ENCODE data around the gene KIF3A.

DNA sequence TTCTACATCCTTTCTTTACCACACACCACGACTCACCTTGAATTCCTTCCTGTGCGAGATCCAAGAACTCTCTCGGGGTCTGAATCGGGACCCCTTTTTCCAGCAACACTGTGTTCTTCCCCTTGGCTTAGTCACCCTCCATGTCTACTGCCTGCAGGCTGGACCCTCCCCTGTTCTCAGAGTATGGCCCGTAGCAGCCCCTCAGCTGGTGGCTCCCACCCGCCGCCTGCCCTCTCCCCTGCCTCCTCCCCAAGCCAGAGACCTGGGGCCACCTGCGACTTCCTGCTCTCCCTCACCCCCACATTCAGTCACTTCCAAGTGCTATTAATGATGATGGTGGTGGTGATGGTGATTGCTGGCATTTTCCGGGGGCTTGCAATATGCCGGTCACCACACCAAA lies 70.0 kb downstream of the KIF3A start:
- TF ChIP-seq, protein P1, sequence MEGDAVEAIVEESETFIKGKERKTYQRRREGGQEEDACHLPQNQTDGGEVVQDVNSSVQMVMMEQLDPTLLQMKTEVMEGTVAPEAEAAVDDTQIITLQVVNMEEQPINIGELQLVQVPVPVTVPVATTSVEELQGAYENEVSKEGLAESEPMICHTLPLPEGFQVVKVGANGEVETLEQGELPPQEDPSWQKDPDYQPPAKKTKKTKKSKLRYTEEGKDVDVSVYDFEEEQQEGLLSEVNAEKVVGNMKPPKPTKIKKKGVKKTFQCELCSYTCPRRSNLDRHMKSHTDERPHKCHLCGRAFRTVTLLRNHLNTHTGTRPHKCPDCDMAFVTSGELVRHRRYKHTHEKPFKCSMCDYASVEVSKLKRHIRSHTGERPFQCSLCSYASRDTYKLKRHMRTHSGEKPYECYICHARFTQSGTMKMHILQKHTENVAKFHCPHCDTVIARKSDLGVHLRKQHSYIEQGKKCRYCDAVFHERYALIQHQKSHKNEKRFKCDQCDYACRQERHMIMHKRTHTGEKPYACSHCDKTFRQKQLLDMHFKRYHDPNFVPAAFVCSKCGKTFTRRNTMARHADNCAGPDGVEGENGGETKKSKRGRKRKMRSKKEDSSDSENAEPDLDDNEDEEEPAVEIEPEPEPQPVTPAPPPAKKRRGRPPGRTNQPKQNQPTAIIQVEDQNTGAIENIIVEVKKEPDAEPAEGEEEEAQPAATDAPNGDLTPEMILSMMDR (IDR thresholded peaks at IDR 0.05) = no peak
- no peak for TF ChIP-seq POLR2A (IDR thresholded peaks at IDR 0.05)
